CD4-positive, alpha-beta T cell (primary cell): Measurements from ENCODE around the gene ZDHHC20. TPM values are rescaled to one million over a fixed set of nuclear protein-coding genes. Genes with fewer than 3 reads are reported as not detected.

Source experiments
- ATAC-seq: fragments of 200-7000 bp; cut with Tn5 transposase; one replicate; pipeline ENCODE4 v1.10.0; 2022; ENCODE audit warnings: mild to moderate bottlenecking; ENCODE audit not compliant: poor library complexity
- CTCF ChIA-PET: fragments of 350-600 bp; sonication (Branson Sonifier 250); formaldehyde crosslinking; loops from one replicate; lab custom pipeline; 2021; ENCODE audit warnings: antibody characterized with exemption, inconsistent platforms; lab: Charles Lee
- POLR2A ChIA-PET: fragments of 350-600 bp; sonication (Branson Sonifier 250); formaldehyde crosslinking; loops from one replicate; lab custom pipeline; 2021; ENCODE audit warnings: antibody characterized with exemption, inconsistent platforms; lab: Charles Lee
- DNase-seq, 14 experiments: peaks; one replicate each; pipeline ENCODE4 v3.0.0-alpha.2; 2013 to 2020; ENCODE audit warnings: mixed read lengths in 2 of 14
- H3K27ac ChIP-seq, 2 donors: one replicate each; pipeline versions ENCODE4 v1.5.1 to v1.7.0; 2013; ENCODE audit warnings: low read length in 2 of 2, low read depth in 1 of 2, mild to moderate bottlenecking in 1 of 2
- H3K27me3 ChIP-seq, 2 experiments: 1 replicate in 1 of 2; 2 replicates in 1 of 2; pipeline versions ENCODE4 v1.6.1 to v1.7.0; 2013; ENCODE audit warnings: low read length in 2 of 2, control low read depth in 1 of 2, mild to moderate bottlenecking in 1 of 2, moderate library complexity in 1 of 2; ENCODE audit not compliant: insufficient read depth in 2 of 2, control insufficient read depth in 1 of 2
- H3K36me3 ChIP-seq: one replicate; pipeline ENCODE4 v1.6.1; 2013; ENCODE audit warnings: low read length, control low read depth; ENCODE audit not compliant: insufficient read depth
- H3K4me1 ChIP-seq: one replicate; pipeline ENCODE4 v1.6.1; 2013; ENCODE audit warnings: low read length, control low read depth; ENCODE audit not compliant: insufficient read depth
- H3K4me3 ChIP-seq: one replicate; pipeline ENCODE4 v1.5.1; 2013; ENCODE audit warnings: mild to moderate bottlenecking, low read length, moderate library complexity
- H3K9me3 ChIP-seq, 2 experiments: 1 replicate in 1 of 2; 2 replicates in 1 of 2; pipeline versions ENCODE4 v1.6.1 to v1.7.0; 2013; ENCODE audit warnings: low read length in 2 of 2, mild to moderate bottlenecking in 2 of 2, control low read depth in 1 of 2, moderate library complexity in 1 of 2; ENCODE audit not compliant: control insufficient read depth in 1 of 2, insufficient read depth in 1 of 2
- H3K27ac Mint-ChIP-seq: one replicate; pipeline ENCODE4 v1.8.0; 2020; ENCODE audit warnings: mixed read lengths
- H3K27me3 Mint-ChIP-seq: one replicate; pipeline ENCODE4 v1.8.0; 2021; ENCODE audit warnings: mixed read lengths
- H3K36me3 Mint-ChIP-seq: one replicate; pipeline ENCODE4 v1.8.0; 2021; ENCODE audit warnings: low read depth, mixed read lengths
- H3K4me1 Mint-ChIP-seq: one replicate; pipeline ENCODE4 v1.8.0; 2021; ENCODE audit warnings: low read depth, mixed read lengths
- H3K4me3 Mint-ChIP-seq: one replicate; pipeline ENCODE4 v1.8.0; 2020; ENCODE audit warnings: mild to moderate bottlenecking, mixed read lengths
- H3K9me3 Mint-ChIP-seq: one replicate; pipeline ENCODE4 v1.8.0; 2020; ENCODE audit warnings: mixed read lengths
- intact Hi-C, 2 experiments: fragments of 100-400 bp; cut with DNase I in 1 of 2; cut with micrococcal nuclease in 1 of 2; formaldehyde crosslinking; loops; one replicate each; pipeline versions ENCODE4 v1.15.1 to v1.9.0; 2023 to 2025; cut with DNase I, micrococcal nuclease
- total RNA-seq, 174 experiments: library from RNA in 2 of 174; stranded (reverse) in 2 of 174; gene quantifications; one replicate each; pipeline ENCODE4 v1.2.3 and lab custom pipeline; 2021 to 2026
- TF ChIP-seq, protein P1 (sequence below): fragments of 200-600 bp; IDR thresholded peaks from one replicate; pipeline ENCODE4 v1.8.0; 2022; ENCODE audit warnings: antibody characterized with exemption, mild to moderate bottlenecking

ZDHHC20 gene
- total RNA-seq, 2 experiments from 2014 or later, result 62.8 to 65.1 TPM

DNA sequence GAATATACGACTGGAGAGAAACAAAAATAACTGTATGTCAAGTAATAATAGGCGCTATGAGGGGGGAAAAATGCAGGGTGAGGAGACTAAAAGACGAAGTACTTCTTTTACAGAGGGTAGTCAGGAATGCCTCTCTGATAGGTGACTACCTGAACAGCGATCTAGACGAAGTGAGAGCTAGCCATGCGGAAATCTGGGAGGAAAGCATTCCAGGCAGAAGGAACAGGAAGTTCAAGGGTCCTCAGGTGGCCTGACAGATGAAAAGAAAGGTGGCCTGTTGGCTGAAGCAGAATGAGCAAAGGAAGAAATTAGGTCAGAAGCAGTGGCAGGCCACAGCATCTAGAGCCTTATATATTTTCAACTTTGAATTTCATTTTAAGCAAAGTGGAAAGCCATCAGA is 13.3 kb downstream of the ZDHHC20 start:
- H3K4me1 ChIP-seq, result peaks cover 1% of the 10 kb centered on the region
- peaks cover 31% of the 10 kb centered on the region for H3K36me3 Mint-ChIP-seq
- peaks cover 3% of the 10 kb centered on the region for H3K9me3 Mint-ChIP-seq
- no peak overlapping the region for H3K4me3 ChIP-seq
- DNase-seq (no peak), ATAC-seq (no peak)
- H3K9me3 ChIP-seq, result no peaks in the 10 kb centered on the region
- no peaks in the 10 kb centered on the region for H3K36me3 ChIP-seq
- H3K27me3 Mint-ChIP-seq, result no peaks in the 10 kb centered on the region
- no peak overlapping the region for H3K4me3 Mint-ChIP-seq
- CTCF ChIA-PET, result no interaction called here
- no peak overlapping the region for H3K27ac Mint-ChIP-seq
- no peak overlapping the region for H3K27ac ChIP-seq
- POLR2A ChIA-PET, result no interaction called here
- TF ChIP-seq, protein P1, sequence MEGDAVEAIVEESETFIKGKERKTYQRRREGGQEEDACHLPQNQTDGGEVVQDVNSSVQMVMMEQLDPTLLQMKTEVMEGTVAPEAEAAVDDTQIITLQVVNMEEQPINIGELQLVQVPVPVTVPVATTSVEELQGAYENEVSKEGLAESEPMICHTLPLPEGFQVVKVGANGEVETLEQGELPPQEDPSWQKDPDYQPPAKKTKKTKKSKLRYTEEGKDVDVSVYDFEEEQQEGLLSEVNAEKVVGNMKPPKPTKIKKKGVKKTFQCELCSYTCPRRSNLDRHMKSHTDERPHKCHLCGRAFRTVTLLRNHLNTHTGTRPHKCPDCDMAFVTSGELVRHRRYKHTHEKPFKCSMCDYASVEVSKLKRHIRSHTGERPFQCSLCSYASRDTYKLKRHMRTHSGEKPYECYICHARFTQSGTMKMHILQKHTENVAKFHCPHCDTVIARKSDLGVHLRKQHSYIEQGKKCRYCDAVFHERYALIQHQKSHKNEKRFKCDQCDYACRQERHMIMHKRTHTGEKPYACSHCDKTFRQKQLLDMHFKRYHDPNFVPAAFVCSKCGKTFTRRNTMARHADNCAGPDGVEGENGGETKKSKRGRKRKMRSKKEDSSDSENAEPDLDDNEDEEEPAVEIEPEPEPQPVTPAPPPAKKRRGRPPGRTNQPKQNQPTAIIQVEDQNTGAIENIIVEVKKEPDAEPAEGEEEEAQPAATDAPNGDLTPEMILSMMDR, result no peak
- H3K4me1 Mint-ChIP-seq, result peaks cover 64% of the 10 kb centered on the region
- no peaks in the 10 kb centered on the region for H3K27me3 ChIP-seq
- intact Hi-C loops, result no loop called here

DNA sequence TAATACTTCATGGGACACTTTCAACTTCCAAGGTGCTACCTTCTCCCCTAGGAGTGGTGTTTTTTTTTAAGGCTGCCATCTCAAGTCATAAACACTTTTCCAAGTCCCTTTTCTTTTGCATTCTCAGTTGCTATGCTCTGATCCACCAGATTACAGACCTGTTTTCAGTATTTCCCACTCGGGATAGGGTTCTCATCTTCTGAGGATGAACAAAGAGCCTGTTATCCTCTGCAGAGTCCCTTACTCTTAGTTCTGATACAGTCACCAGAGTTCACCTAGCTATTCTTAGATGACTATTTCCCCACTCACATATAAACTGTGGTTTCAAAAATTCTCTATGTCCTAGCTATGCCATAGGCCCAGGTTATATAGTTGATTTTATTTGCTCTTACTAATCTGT is 15.9 kb downstream of the ZDHHC20 start:
- intact Hi-C loops, result no loop called here
- no peaks in the 10 kb centered on the region for H3K27me3 Mint-ChIP-seq
- no peak overlapping the region for H3K4me3 Mint-ChIP-seq
- CTCF ChIA-PET, result no interaction called here
- H3K36me3 Mint-ChIP-seq, result peaks cover 38% of the 10 kb centered on the region
- TF ChIP-seq, protein P1, result no peak
- DNase-seq (no peak), ATAC-seq (no peak)
- POLR2A ChIA-PET, result interaction anchor here (2.3 kb wide), 1 partner anchor 16 kb away, joined by 7 read pairs; the partner anchor contains the start of gene ZDHHC20
- Histone ChIP-seq H3K27ac (no peak overlapping the region), H3K4me1 (no peaks in the 10 kb centered on the region), H3K36me3 (no peaks in the 10 kb centered on the region), H3K4me3 (no peak overlapping the region), H3K9me3 (peaks cover 1 to 4% of the 10 kb centered on the region in 2 experiments), H3K27me3 (no peaks in the 10 kb centered on the region)
- H3K4me1 Mint-ChIP-seq, result peaks cover 63% of the 10 kb centered on the region
- H3K27ac Mint-ChIP-seq, result no peak overlapping the region
- H3K9me3 Mint-ChIP-seq, result peaks cover 4% of the 10 kb centered on the region

DNA sequence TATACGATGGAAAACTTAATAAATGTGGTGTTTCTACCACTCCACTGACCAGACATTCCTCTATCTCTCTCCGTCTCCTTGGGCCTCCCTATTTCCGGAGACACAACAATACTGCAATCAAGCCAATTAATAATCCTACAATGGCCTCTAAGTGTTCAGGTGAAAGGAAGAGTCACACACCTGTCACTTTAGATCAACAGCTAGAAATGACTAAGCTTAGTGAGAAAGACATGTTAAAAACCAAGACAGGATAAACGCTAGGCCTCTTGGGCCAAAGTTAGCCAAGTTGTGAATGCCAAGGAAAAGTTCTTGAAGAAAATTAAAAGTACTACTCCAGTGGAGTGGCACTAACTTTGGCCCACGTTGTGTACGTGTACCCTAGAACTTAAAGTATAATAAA is 22.5 kb downstream of the ZDHHC20 start:
- CTCF ChIA-PET, result interaction anchor here (1.5 to 2.0 kb wide), 2 partner anchors 40 to 139 kb away, joined by 3 to 4 read pairs; no protein-coding TSS in a partner anchor
- no peak for ATAC-seq
- H3K27ac ChIP-seq, result no peak overlapping the region
- H3K36me3 ChIP-seq, result peaks cover 3% of the 10 kb centered on the region
- H3K4me1 ChIP-seq, result peaks cover 4% of the 10 kb centered on the region
- Mint-ChIP-seq H3K36me3 (peaks cover 62% of the 10 kb centered on the region), H3K4me3 (no peak overlapping the region), H3K9me3 (peaks cover 6% of the 10 kb centered on the region), H3K27ac (no peak overlapping the region), H3K4me1 (peaks cover 49% of the 10 kb centered on the region), H3K27me3 (no peaks in the 10 kb centered on the region)
- H3K9me3 ChIP-seq, result peaks cover 4 to 9% of the 10 kb centered on the region in 2 experiments
- no peaks in the 10 kb centered on the region for H3K27me3 ChIP-seq
- POLR2A ChIA-PET, result no interaction called here
- intact Hi-C loops, result no loop called here
- TF ChIP-seq, protein P1, result no peak
- H3K4me3 ChIP-seq, result no peak overlapping the region
- DNase-seq, result no peak
